Activated CD4-positive, alpha-beta T cell treated with anti-CD3 and anti-CD28 coated beads, Interleukin-2, amount 50 U/mL, for 4 hours (primary cell): ENCODE data around the gene TBCCD1.
"Not testable (repeated sequence)": the region's sequence is repeated elsewhere in the genome, so short reads cannot be mapped to it uniquely, and the experiment has no call there.

Experiments used
- DNase-seq, 2 experiments: peaks; one replicate each; pipeline ENCODE4 v3.0.0-alpha.2; 2020

The TBCCD1 gene

GRCh38 chr3:186594591-186595113 is 27.5 kb upstream of the TBCCD1 start:
- no peak for DNase-seq

GRCh38 chr3:186593862-186594261 is 26.7 kb upstream of the TBCCD1 start:
- DNase-seq = no peak

GRCh38 chr3:186592682-186593081 is 25.5 kb upstream of the TBCCD1 start:
- DNase-seq = no peak

- DNase-seq = no peak
These were observed 23.6 kb upstream of the TBCCD1 start for GRCh38 chr3:186590580-186591295.

- no peak for DNase-seq
These were observed 22.9 kb upstream of the TBCCD1 start for GRCh38 chr3:186589856-186590579.

- no peak for DNase-seq
These were observed 22.0 kb upstream of the TBCCD1 start for GRCh38 chr3:186589121-186589520.

- DNase-seq = no peak
These were observed 21.5 kb upstream of the TBCCD1 start for GRCh38 chr3:186588632-186589031.

- no peak for DNase-seq
These were observed 20.0 kb upstream of the TBCCD1 start for GRCh38 chr3:186587183-186587582.

GRCh38 chr3:186586245-186586644 is 19.1 kb upstream of the TBCCD1 start:
- not testable (repeated sequence) for DNase-seq

GRCh38 chr3:186583831-186584230 is 16.7 kb upstream of the TBCCD1 start:
- no peak for DNase-seq

- no peak for DNase-seq
These were observed 15.4 kb upstream of the TBCCD1 start for GRCh38 chr3:186582541-186582940.

- DNase-seq = no peak
These were observed 13.6 kb upstream of the TBCCD1 start for GRCh38 chr3:186580785-186581184.

- no peak for DNase-seq
These were observed 10.4 kb upstream of the TBCCD1 start for GRCh38 chr3:186577521-186577920.

GRCh38 chr3:186571644-186572013 is 4.5 kb upstream of the TBCCD1 start:
- no peak for DNase-seq

- DNase-seq = no peak
These were observed 4.0 kb upstream of the TBCCD1 start for GRCh38 chr3:186570941-186571643.

GRCh38 chr3:186570096-186570940 is 3.2 kb upstream of the TBCCD1 start, which contains the start of gene DNAJB11:
DNAJB11 (plus strand) TSS chr3:186570720; CDS start chr3:186570898, 178 bp downstream.
- peak; percentile 97 to 98 for DNase-seq

GRCh38 chr3:186569779-186570095 is 2.6 kb upstream of the TBCCD1 start:
- DNase-seq = no peak

GRCh38 chr3:186569361-186569760 is 2.2 kb upstream of the TBCCD1 start:
- not testable (repeated sequence) for DNase-seq

- no peak for DNase-seq
These were observed 417 bp downstream of the TBCCD1 start for GRCh38 chr3:186566772-186567071.

GRCh38 chr3:186564586-186564985 is 2.6 kb downstream of the TBCCD1 start:
- DNase-seq = no peak

GRCh38 chr3:186552408-186553031 is 14.6 kb downstream of the TBCCD1 start:
- DNase-seq = no peak

- no peak for DNase-seq
These were observed 15.8 kb downstream of the TBCCD1 start for GRCh38 chr3:186551387-186551786.
